Subcutaneous adipose tissue (tissue), 4 donors: ENCODE results near the gene TP53INP2. TPM values are rescaled to one million over a fixed set of nuclear protein-coding genes. Genes with fewer than 3 reads are reported as not detected.

ENCODE experiments used
- CTCF ChIP-seq: fragments of 450-650 bp; IDR thresholded peaks from one replicate; pipeline ENCODE4 v1.5.1; 2016; ENCODE audit warnings: low read depth, mild to moderate bottlenecking, control low read depth, antibody characterized with exemption, moderate library complexity
- total RNA-seq, 4 donors: library from RNA; depleted of rRNA; stranded (reverse); fragments of >200 nt; gene quantifications; one replicate each; pipeline ENCODE4 v1.1.0, GENCODE V29; 2016

The TP53INP2 gene, protein sequence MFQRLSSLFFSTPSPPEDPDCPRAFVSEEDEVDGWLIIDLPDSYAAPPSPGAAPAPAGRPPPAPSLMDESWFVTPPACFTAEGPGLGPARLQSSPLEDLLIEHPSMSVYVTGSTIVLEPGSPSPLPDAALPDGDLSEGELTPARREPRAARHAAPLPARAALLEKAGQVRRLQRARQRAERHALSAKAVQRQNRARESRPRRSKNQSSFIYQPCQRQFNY
- total RNA-seq = 10 to 100 TPM in 1 of 4 donors, 1 to 10 TPM in 3; 4.4 to 17.1 (median 6.2) TPM

DNA sequence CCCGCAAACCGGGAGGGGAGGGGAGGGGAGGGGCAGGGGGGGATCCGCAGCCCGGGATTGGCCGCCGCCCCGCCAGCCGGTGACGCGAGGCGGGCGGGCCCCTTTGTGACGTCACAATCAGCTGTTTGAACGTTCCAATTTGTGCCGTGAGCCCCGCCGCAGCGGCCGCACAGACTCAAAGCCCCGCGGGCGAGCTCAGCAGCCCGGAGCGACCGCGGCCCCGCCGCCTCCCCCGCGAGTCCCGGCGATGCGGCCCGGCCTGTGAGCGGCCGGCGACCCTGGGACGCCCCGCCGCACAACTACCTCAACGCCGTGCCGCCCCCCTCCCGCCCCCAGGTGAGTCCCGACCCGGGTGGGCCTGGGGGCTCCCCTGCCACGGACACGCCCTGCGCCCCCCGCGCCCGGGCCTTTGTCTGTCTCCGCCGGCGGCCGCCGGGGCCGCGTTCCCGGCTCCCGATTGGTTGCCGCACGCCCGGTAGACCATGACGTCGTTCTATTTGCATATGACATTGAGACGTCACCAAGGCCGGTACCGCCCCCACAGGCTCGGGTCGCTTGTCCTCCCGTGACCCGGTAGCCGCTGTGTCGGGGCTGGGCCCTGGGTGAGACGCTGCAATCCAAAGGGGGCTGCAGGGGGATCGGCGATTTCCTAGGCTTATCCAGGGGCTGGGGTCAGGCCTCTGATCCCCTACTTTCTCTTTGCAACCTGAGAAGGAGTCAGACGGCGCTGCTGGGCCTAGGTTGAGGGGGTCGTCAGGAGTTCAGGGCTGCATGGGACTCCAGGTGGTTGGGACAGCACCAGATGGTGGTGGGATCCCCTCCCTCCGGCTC lies at the start of gene TP53INP2:
Gene TP53INP2 (plus strand): TSS at position 168 of the 831 bp plus-strand sequence. CDS start 4,396 bp downstream, outside the sequence.
- TF ChIP-seq CTCF = no peak

GRCh38 chr20:34663213-34663943 lies 40.8 kb upstream of the TP53INP2 start:
- no peak for TF ChIP-seq CTCF

- no peak for TF ChIP-seq CTCF
These were observed 35.0 kb upstream of the TP53INP2 start for GRCh38 chr20:34669094-34669493.

DNA sequence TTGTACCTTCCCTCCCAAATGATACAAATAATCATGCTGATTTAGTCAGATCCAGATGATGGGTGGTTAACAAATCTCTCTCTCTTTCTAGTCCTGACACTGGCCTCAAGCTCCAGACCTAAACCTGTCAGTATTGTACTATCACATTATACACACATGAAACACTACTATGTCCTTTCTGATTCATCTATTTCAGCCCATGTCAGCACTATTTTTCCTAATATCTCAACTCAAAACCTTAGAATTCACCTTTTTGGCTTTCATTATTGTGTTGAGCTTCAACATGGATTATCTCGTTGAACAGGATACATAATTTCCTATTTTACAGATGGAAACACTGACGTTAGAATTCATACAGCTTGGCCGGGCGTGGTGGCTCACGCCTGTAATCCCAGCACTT lies 30.7 kb upstream of the TP53INP2 start:
- no peak for TF ChIP-seq CTCF

- no peak for TF ChIP-seq CTCF
These were observed 28.6 kb upstream of the TP53INP2 start for GRCh38 chr20:34675561-34675960.

GRCh38 chr20:34675993-34676641 lies 28.0 kb upstream of the TP53INP2 start:
- no peak for TF ChIP-seq CTCF
